Stimulated activated CD8-positive, alpha-beta memory T cell treated with anti-CD3 and anti-CD28 coated beads, Interleukin-2, amount 100 ng/mL, for 1 hour (primary cell): Measurements from ENCODE around the gene PALM.
"Not testable (repeated sequence)": the region's sequence is repeated elsewhere in the genome, so short reads cannot be mapped to it uniquely, and the experiment has no call there.

Experiments used
- DNase-seq, 2 donors: peaks; one replicate each; pipeline ENCODE4 v3.0.0-alpha.2; 2020; ENCODE audit warnings: low read depth in 2 of 2

The PALM gene

GRCh38 chr19:678791-679388 lies 29.8 kb upstream of the PALM start:
- no peak for DNase-seq

GRCh38 chr19:679418-680286 lies 29.1 kb upstream of the PALM start:
- DNase-seq, result no peak

GRCh38 chr19:680287-681028 lies 28.3 kb upstream of the PALM start:
- DNase-seq, result peak; percentile 100

GRCh38 chr19:681029-682019 lies 27.4 kb upstream of the PALM start:
- DNase-seq, result peak in 1 of 2 donors; percentile 77

- no peak for DNase-seq
These were observed 25.9 kb upstream of the PALM start for GRCh38 chr19:682678-683320.

- no peak for DNase-seq
These were observed 23.2 kb upstream of the PALM start for GRCh38 chr19:685454-685931.

GRCh38 chr19:686589-687297 lies 22.0 kb upstream of the PALM start:
- no peak for DNase-seq

- no peak for DNase-seq
These were observed 21.1 kb upstream of the PALM start for GRCh38 chr19:687569-688166.

- DNase-seq, result no peak
These were observed 20.5 kb upstream of the PALM start for GRCh38 chr19:688214-688613.

- DNase-seq, result no peak
These were observed 19.7 kb upstream of the PALM start for GRCh38 chr19:688992-689391.

- DNase-seq, result no peak
These were observed 18.5 kb upstream of the PALM start for GRCh38 chr19:690203-690602.

- DNase-seq, result no peak
These were observed 14.0 kb upstream of the PALM start for GRCh38 chr19:694481-695351.

- no peak for DNase-seq
These were observed 13.3 kb upstream of the PALM start, which contains the start of gene PRSS57 for GRCh38 chr19:695352-695949. Gene PRSS57 (minus strand): TSS chr19:695452. CDS start chr19:695430, 22 bp downstream.

- DNase-seq, result not testable (repeated sequence)
These were observed 10.2 kb upstream of the PALM start for GRCh38 chr19:698529-698928.

GRCh38 chr19:699885-700284 lies 8.8 kb upstream of the PALM start:
- DNase-seq, result not testable (repeated sequence)

- not testable (repeated sequence) for DNase-seq
These were observed 5.9 kb upstream of the PALM start for GRCh38 chr19:702847-703246.

GRCh38 chr19:703329-703650 lies 5.4 kb upstream of the PALM start:
- DNase-seq, result no peak
